NCI-H2029 (cell line): ENCODE data around the gene UCK1.
"Not testable (repeated sequence)": the region's sequence is repeated elsewhere in the genome, so short reads cannot be mapped to it uniquely, and the experiment has no call there.

Experiments
- DNase-seq: peaks from one replicate; lab custom pipeline; 2025; lab: John Stamatoyannopoulos, UW

UCK1 gene

GRCh38 chr9:131554087-131554842 lies 23.2 kb upstream of the UCK1 start:
- DNase-seq, result no peak

- DNase-seq, result no peak
These were observed 21.0 kb upstream of the UCK1 start for GRCh38 chr9:131552030-131552429.

- not testable (repeated sequence) for DNase-seq
These were observed 19.4 kb upstream of the UCK1 start for GRCh38 chr9:131550465-131550864.

GRCh38 chr9:131549186-131549585 lies 18.1 kb upstream of the UCK1 start:
- not testable (repeated sequence) for DNase-seq

GRCh38 chr9:131546336-131547084 lies 15.4 kb upstream of the UCK1 start:
- DNase-seq, result no peak

GRCh38 chr9:131545786-131546335 lies 14.8 kb upstream of the UCK1 start:
- DNase-seq, result no peak

- peak; percentile 39 for DNase-seq
These were observed 14.1 kb upstream of the UCK1 start, which contains the start of gene PRRT1B for GRCh38 chr9:131545003-131545785. Gene PRRT1B (plus strand): TSS chr9:131545523. CDS start chr9:131545616, 93 bp downstream.

GRCh38 chr9:131543141-131543540 lies 12.1 kb upstream of the UCK1 start:
- DNase-seq, result no peak

GRCh38 chr9:131539223-131539923 lies 8.3 kb upstream of the UCK1 start:
- DNase-seq, result no peak

- no peak for DNase-seq
These were observed 6.9 kb upstream of the UCK1 start for GRCh38 chr9:131537946-131538345.

- DNase-seq, result peak; percentile 25
These were observed 3.7 kb upstream of the UCK1 start for GRCh38 chr9:131534721-131535237.

GRCh38 chr9:131530546-131530919 lies 530 bp downstream of the UCK1 start:
- no peak for DNase-seq

- DNase-seq, result no peak
These were observed 1.2 kb downstream of the UCK1 start for GRCh38 chr9:131529597-131530545.

GRCh38 chr9:131528886-131529505 lies 2.1 kb downstream of the UCK1 start:
- DNase-seq, result no peak

- DNase-seq, result no peak
These were observed 2.9 kb downstream of the UCK1 start for GRCh38 chr9:131528186-131528585.

- no peak for DNase-seq
These were observed 5.2 kb downstream of the UCK1 start for GRCh38 chr9:131525643-131526565.

- DNase-seq, result no peak
These were observed 6.3 kb downstream of the UCK1 start for GRCh38 chr9:131524665-131525315.
